Esophagus muscularis mucosa (tissue), 4 donors: Measurements from ENCODE around the gene CRYBG1. TPM values are rescaled to one million over a fixed set of nuclear protein-coding genes. Genes with fewer than 3 reads are reported as not detected.

Source experiments
- DNase-seq: peaks from one replicate; pipeline ENCODE4 v3.0.0-alpha.2; 2017; ENCODE audit errors: extremely low spot score
- H3K27ac ChIP-seq, 4 donors: fragments of 200-600 bp; sonication (generic); replicated peaks in 1 of 4; 1 replicate in 3 of 4; 2 replicates in 1 of 4; pipeline ENCODE4 v1.5.1; 2016 to 2019; ENCODE audit warnings: mild to moderate bottlenecking in 1 of 4
- H3K27me3 ChIP-seq, 4 donors: fragments of 200-600 bp; sonication (generic); one replicate each; pipeline versions ENCODE4 v1.5.1 to v1.6.0; 2016 to 2019
- H3K36me3 ChIP-seq, 4 donors: fragments of 200-600 bp; sonication (generic); one replicate each; pipeline ENCODE4 v1.5.1; 2016 to 2019
- H3K4me1 ChIP-seq, 4 donors: fragments of 200-600 bp; sonication (generic); one replicate each; pipeline ENCODE4 v1.5.1; 2016 to 2019
- H3K4me3 ChIP-seq, 4 donors: fragments of 200-600 bp; sonication (generic); 1 replicate in 2 of 4; 2 replicates in 2 of 4; pipeline ENCODE4 v1.5.1; 2016 to 2019; ENCODE audit warnings: mild to moderate bottlenecking in 4 of 4, moderate library complexity in 1 of 4
- H3K9me3 ChIP-seq, 4 donors: fragments of 200-600 bp; sonication (generic); 1 replicate in 3 of 4; 2 replicates in 1 of 4; pipeline ENCODE4 v1.5.1; 2016 to 2019
- EP300 ChIP-seq: sonication (generic); formaldehyde crosslinking; IDR thresholded peaks from one replicate; pipeline ENCODE4 v1.6.1; 2017; ENCODE audit warnings: antibody characterized with exemption
- POLR2A ChIP-seq: fragments of 450-650 bp; IDR thresholded peaks from one replicate; pipeline ENCODE4 v1.6.1; 2017; ENCODE audit warnings: antibody characterized with exemption, moderate library complexity, mild to moderate bottlenecking, low read depth
- POLR2AphosphoS5 ChIP-seq, 2 donors: sonication (generic); formaldehyde crosslinking; IDR thresholded peaks; one replicate each; pipeline ENCODE4 v1.6.1; 2017; ENCODE audit warnings: antibody characterized with exemption in 2 of 2
- WGBS: methylation state at CpG from one replicate; pipeline ENCODE4 v1.1.5; 2018; 5-methylcytosine and 5-hydroxymethylcytosine counted together
- intact Hi-C: fragments of 100-400 bp; cut with DNase I; formaldehyde crosslinking; loops from one replicate; pipeline ENCODE4 v1.15.1; 2023
- total RNA-seq, 4 donors: library from RNA; depleted of rRNA; stranded (reverse); fragments of >200 nt; gene quantifications; one replicate each; pipeline versions ENCODE4 v1.1.0 to v1.2.1, GENCODE V29; 2016
- TF ChIP-seq, protein P1 (sequence below), 3 experiments: fragments of 200-600 bp in 2 of 3; fragments of 450-650 bp in 1 of 3; sonication (generic) in 2 of 3; IDR thresholded peaks; one replicate each; pipeline ENCODE4 v1.5.1; 2017 to 2019; ENCODE audit warnings: antibody characterized with exemption in 3 of 3, mild to moderate bottlenecking in 2 of 3, moderate library complexity in 1 of 3

The CRYBG1 gene
- total RNA-seq, 4 donors from 2014 or later = 2.1 to 4.5 (median 3.6) TPM

DNA sequence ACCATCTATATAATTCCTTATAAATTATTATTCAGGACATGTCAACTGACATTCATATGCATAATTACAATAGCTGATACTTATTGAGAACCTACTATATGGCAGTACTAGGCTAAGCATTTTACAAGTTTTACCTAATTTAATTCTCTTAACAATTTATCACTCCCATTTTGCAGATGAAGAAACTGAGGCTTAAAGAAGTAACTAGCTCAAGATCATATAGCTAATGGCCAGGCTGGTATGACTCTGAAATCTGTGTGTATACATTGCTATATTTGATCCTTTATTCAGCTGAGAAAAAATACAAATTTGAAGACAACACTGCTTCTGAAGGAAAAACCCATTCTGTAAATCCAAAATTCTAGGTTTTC, 85.0 kb downstream of the CRYBG1 start:
- H3K4me1 ChIP-seq = no peaks in the 10 kb centered on the region
- no peak for DNase-seq
- intact Hi-C loops = loop anchor here (2.0 to 10.0 kb wide), 2 partner anchors 117 to 529 kb away; partner anchors contain the start of gene CD24
- no peaks in the 10 kb centered on the region for H3K36me3 ChIP-seq
- H3K9me3 ChIP-seq = no peaks in the 10 kb centered on the region
- H3K4me3 ChIP-seq = no peak overlapping the region
- H3K27ac ChIP-seq = no peak overlapping the region
- peaks cover 0 to 23% (median 0%) of the 10 kb centered on the region in 4 donors for H3K27me3 ChIP-seq
- TF ChIP-seq POLR2A (no peak), EP300 (no peak), POLR2AphosphoS5 (IDR thresholded peaks at IDR 0.05) (no peak)
- TF ChIP-seq, protein P1, sequence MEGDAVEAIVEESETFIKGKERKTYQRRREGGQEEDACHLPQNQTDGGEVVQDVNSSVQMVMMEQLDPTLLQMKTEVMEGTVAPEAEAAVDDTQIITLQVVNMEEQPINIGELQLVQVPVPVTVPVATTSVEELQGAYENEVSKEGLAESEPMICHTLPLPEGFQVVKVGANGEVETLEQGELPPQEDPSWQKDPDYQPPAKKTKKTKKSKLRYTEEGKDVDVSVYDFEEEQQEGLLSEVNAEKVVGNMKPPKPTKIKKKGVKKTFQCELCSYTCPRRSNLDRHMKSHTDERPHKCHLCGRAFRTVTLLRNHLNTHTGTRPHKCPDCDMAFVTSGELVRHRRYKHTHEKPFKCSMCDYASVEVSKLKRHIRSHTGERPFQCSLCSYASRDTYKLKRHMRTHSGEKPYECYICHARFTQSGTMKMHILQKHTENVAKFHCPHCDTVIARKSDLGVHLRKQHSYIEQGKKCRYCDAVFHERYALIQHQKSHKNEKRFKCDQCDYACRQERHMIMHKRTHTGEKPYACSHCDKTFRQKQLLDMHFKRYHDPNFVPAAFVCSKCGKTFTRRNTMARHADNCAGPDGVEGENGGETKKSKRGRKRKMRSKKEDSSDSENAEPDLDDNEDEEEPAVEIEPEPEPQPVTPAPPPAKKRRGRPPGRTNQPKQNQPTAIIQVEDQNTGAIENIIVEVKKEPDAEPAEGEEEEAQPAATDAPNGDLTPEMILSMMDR (IDR thresholded peaks at IDR 0.05) = no peak

DNA sequence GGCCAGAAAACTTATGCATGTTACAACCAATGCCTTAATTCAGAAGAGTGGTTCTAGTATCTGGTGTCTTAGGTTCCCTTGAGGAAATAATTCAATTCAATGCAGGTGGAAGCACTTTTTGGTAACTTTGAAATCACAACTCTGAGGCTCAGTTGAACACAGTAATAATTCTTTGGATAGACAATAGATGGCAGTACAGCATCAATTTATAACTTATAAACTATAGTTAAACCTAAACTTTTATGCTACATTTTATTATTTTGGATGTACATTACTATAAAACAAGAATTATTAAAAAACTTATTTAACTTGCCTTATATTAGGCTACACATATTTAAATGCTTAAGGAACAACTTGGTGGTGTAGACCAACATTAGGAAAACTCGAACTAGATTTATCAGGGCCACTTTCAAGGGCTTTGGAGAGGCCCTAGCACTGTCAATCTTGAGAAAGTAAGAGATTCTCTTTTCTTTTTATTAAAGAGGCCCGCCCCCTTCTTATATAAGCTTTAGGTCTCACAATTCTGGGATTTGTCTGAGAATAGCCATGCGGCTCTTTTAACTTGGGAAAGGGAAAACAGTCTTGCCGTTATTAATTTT, 85.9 kb downstream of the CRYBG1 start:
- 67% methylated on average over 4 of the region's 4 CpGs for WGBS
- Histone ChIP-seq H3K4me3 (no peak overlapping the region), H3K36me3 (no peaks in the 10 kb centered on the region), H3K4me1 (no peaks in the 10 kb centered on the region), H3K27me3 (peaks cover 0 to 23% (median 0%) of the 10 kb centered on the region in 4 donors), H3K27ac (no peak overlapping the region), H3K9me3 (no peaks in the 10 kb centered on the region)
- no peak for DNase-seq
- TF ChIP-seq POLR2AphosphoS5 (IDR thresholded peaks at IDR 0.05) = no peak
- TF ChIP-seq, protein P1 (IDR thresholded peaks at IDR 0.05) = peak in 2 of 3 experiments; percentile 24 to 32
- intact Hi-C loops = loop anchor here (10.0 kb wide), 1 partner anchor 528 kb away; the partner anchor contains the start of gene CD24

DNA sequence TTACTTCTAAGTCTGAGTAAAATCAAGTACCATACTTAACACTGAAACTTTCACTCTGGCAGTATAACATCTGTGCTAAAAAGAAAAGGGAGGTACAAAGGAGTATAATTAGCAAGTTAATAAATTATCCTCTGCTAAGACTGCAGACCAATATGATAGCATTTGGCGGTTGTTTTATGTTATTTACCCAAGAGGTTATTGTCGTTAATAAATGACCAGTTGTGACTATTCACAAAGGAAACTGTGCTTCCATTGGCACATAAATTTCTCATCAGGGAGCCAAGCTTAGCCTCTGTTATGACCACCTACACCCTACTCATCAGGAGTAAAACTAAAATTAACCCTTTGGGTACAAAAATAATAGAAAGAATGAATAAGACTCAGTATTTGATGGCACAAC, 86.5 kb downstream of the CRYBG1 start:
- Histone ChIP-seq H3K4me3 (no peak overlapping the region), H3K4me1 (no peaks in the 10 kb centered on the region), H3K27me3 (peaks cover 0 to 21% (median 0%) of the 10 kb centered on the region in 4 donors), H3K9me3 (no peaks in the 10 kb centered on the region), H3K27ac (no peak overlapping the region), H3K36me3 (no peaks in the 10 kb centered on the region)
- DNase-seq = no peak
- TF ChIP-seq EP300 (no peak), POLR2A (no peak), POLR2AphosphoS5 (IDR thresholded peaks at IDR 0.05) (no peak)
- TF ChIP-seq, protein P1 (IDR thresholded peaks at IDR 0.05) = no peak
- intact Hi-C loops = loop anchor here (10.0 kb wide), 1 partner anchor 528 kb away; the partner anchor contains the start of gene CD24
- WGBS = 67% methylated on average over 2 of the region's 2 CpGs

DNA sequence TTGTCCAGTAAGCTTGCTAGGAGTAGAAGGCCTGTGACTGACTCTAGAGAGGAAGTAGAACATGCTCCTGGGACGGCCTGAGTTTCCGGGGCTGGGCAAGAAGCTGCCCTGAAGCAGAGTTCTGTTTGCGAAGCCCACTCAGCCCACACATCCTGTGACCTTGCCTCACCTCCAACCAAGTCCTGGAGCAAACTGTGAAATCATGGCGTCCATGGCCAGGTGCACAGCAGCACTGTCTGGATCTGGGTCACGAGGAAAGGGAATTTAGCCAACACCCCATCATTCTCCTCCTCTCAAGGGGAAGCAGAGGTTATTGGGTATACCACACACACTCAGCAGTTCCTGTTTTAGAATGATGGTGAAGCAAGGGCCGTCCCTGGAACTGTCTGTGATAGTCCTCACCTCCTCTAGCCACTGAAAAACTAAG, 87.5 kb downstream of the CRYBG1 start:
- no peak overlapping the region for H3K27ac ChIP-seq
- H3K4me3 ChIP-seq = no peak overlapping the region
- no peaks in the 10 kb centered on the region for H3K36me3 ChIP-seq
- TF ChIP-seq, protein P1 (IDR thresholded peaks at IDR 0.05) = no peak
- TF ChIP-seq POLR2A (no peak), EP300 (no peak), POLR2AphosphoS5 (IDR thresholded peaks at IDR 0.05) (no peak)
- peaks cover 0 to 16% (median 0%) of the 10 kb centered on the region in 4 donors for H3K27me3 ChIP-seq
- H3K4me1 ChIP-seq = no peaks in the 10 kb centered on the region
- intact Hi-C loops = loop anchor here (10.0 kb wide), 1 partner anchor 527 kb away; the partner anchor contains the start of gene CD24
- no peak for DNase-seq
- 72% methylated on average over 3 of the region's 6 CpGs for WGBS
- no peaks in the 10 kb centered on the region for H3K9me3 ChIP-seq

DNA sequence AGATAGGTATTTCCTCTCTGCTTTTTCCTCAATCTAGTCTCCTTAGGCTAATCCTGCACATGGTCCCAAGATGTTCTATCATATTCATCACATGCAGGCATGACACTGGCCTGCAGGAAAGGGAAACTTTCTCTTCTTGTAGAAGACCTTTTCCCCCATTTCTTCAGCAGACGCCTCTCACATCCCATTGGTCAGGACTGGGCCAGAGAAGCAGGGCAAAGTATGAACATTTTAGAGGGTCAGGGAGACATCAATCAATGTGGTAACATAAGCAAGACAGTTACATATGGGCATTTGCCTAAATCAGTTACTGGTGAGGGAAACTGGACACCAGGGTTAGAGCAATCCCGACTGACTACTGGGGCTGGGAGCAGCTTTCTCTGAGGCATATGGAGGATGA, 90.1 kb downstream of the CRYBG1 start:
- TF ChIP-seq, protein P1 (IDR thresholded peaks at IDR 0.05) = no peak
- TF ChIP-seq EP300 = no peak
- 39% methylated on average over 2 of the region's 2 CpGs for WGBS

More for the DNA sequence above, 90.1 kb downstream of the CRYBG1 start:
- Histone ChIP-seq H3K36me3 (no peaks in the 10 kb centered on the region), H3K27me3 (peaks cover 0 to 6% (median 0%) of the 10 kb centered on the region in 4 donors), H3K4me3 (no peak overlapping the region), H3K27ac (no peak overlapping the region), H3K4me1 (no peaks in the 10 kb centered on the region), H3K9me3 (no peaks in the 10 kb centered on the region)
- no peak for DNase-seq
- intact Hi-C loops = no loop called here
